MCF 10A (cell line): ENCODE measurements around the gene PCARE. TPM values are rescaled to one million over a fixed set of nuclear protein-coding genes. Genes with fewer than 3 reads are reported as not detected.

Source experiments
- BruUV-seq: library from RNA; stranded (reverse); fragments of 400-500 nt; replicated peaks from 2 replicates; lab custom pipeline; 2021; lab: Mats Ljungman, UMichigan
- CTCF ChIA-PET: fragments of 300-600 bp; sonication (Branson Sonifier 250); formaldehyde crosslinking; extraction: SDS; loops from one replicate; lab custom pipeline; 2021; ENCODE audit warnings: antibody characterized with exemption, inconsistent platforms; lab: Yijun Ruan, JAX
- POLR2A ChIA-PET: fragments of 300-600, 350-650 bp; sonication (Branson Sonifier 250); formaldehyde crosslinking; extraction: SDS; loops from one replicate; lab custom pipeline; 2020; ENCODE audit warnings: antibody characterized with exemption, inconsistent platforms; lab: Yijun Ruan, JAX
- DNase-seq: peaks from one replicate; pipeline ENCODE4 v3.0.0-alpha.2; 2018; ENCODE audit not compliant: unreplicated experiment
- H3K27ac Mint-ChIP-seq: one replicate; pipeline ENCODE4 v1.8.0; 2022; ENCODE audit warnings: mild to moderate bottlenecking, low read depth, mixed read lengths; ENCODE audit not compliant: unreplicated experiment
- H3K27me3 Mint-ChIP-seq: one replicate; pipeline ENCODE4 v1.8.0; 2022; ENCODE audit warnings: mixed read lengths; ENCODE audit not compliant: insufficient read depth, unreplicated experiment
- H3K36me3 Mint-ChIP-seq: one replicate; pipeline ENCODE4 v1.8.0; 2022; ENCODE audit warnings: mild to moderate bottlenecking, moderate library complexity, mixed read lengths; ENCODE audit not compliant: insufficient read depth, unreplicated experiment
- H3K4me1 Mint-ChIP-seq: one replicate; pipeline ENCODE4 v1.8.0; 2022; ENCODE audit warnings: mixed read lengths; ENCODE audit not compliant: insufficient read depth, unreplicated experiment
- H3K4me3 Mint-ChIP-seq: one replicate; pipeline ENCODE4 v1.8.0; 2022; ENCODE audit warnings: mild to moderate bottlenecking, moderate library complexity, mixed read lengths; ENCODE audit not compliant: unreplicated experiment
- H3K9me3 Mint-ChIP-seq: one replicate; pipeline ENCODE4 v1.8.0; 2022; ENCODE audit warnings: mixed read lengths; ENCODE audit not compliant: unreplicated experiment
- CTCF ChIP-seq: fragments of 200-600 bp; IDR thresholded peaks from one replicate; pipeline ENCODE4 v1.8.0; 2022; ENCODE audit warnings: antibody characterized with exemption, mild to moderate bottlenecking; ENCODE audit not compliant: unreplicated experiment
- intact Hi-C: fragments of 100-400 bp; cut with micrococcal nuclease; formaldehyde crosslinking; loops from 2 replicates; pipeline ENCODE4 v1.14.1; 2022
- total RNA-seq: library from RNA; stranded (reverse); gene quantifications from 2 replicates; pipeline ENCODE4 v1.2.3, GENCODE V29; 2022

Gene PCARE
- total RNA-seq, 1 experiment from 2014 or later = not detected

- peak; percentile 72 for DNase-seq
- peaks cover 30% of the 10 kb centered on the region for H3K36me3 Mint-ChIP-seq
Measured at GRCh38 chr2:29117636-29118303, 43.4 kb upstream of the PCARE start.

GRCh38 chr2:29115797-29116781 is 41.8 kb upstream of the PCARE start:
- POLR2A ChIA-PET = interaction anchor here (0.8 to 10.3 kb wide), 14 partner anchors 9 to 221 kb away, joined by 3 to 230 read pairs (median 9); partner anchors contain the start of gene WDR43
- H3K4me1 Mint-ChIP-seq = peaks cover 40% of the 10 kb centered on the region
- H3K9me3 Mint-ChIP-seq = no peaks in the 10 kb centered on the region
- intact Hi-C loops = loop anchor here (5.0 kb wide), 2 partner anchors 49 to 159 kb away; no protein-coding TSS in a partner anchor
- no peaks in the 10 kb centered on the region for H3K27me3 Mint-ChIP-seq
- peak; percentile 87 for DNase-seq
- CTCF ChIA-PET = interaction anchor here (1.1 to 2.6 kb wide), 5 partner anchors 8 to 49 kb away, joined by 3 to 10 read pairs (median 4); no protein-coding TSS in a partner anchor
- peak overlapping the region; percentile 90 for H3K4me3 Mint-ChIP-seq
- peaks cover 13% of the 10 kb centered on the region for H3K36me3 Mint-ChIP-seq
- TF ChIP-seq CTCF = no peak
- TSS peak; percentile 49 for BruUV-seq
- peak overlapping the region; percentile 49 for H3K27ac Mint-ChIP-seq

More at GRCh38 chr2:29117636-29118303, 43.4 kb upstream of the PCARE start:
- no peaks in the 10 kb centered on the region for H3K27me3 Mint-ChIP-seq
- POLR2A ChIA-PET = interaction anchor here (0.7 to 10.3 kb wide), 12 partner anchors 8 to 223 kb away, joined by 3 to 230 read pairs (median 10); partner anchors contain the start of gene WDR43
- CTCF ChIA-PET = interaction anchor here (1.1 to 2.8 kb wide), 5 partner anchors 10 to 159 kb away, joined by 3 to 10 read pairs (median 4); no protein-coding TSS in a partner anchor
- BruUV-seq = TSS peak; percentile 87
- intact Hi-C loops = loop anchor here (5.0 kb wide), 2 partner anchors 50 to 160 kb away; no protein-coding TSS in a partner anchor
- H3K4me1 Mint-ChIP-seq = peaks cover 36% of the 10 kb centered on the region
- peak overlapping the region; percentile 90 for H3K4me3 Mint-ChIP-seq
- no peak for TF ChIP-seq CTCF
- H3K9me3 Mint-ChIP-seq = no peaks in the 10 kb centered on the region
- peak overlapping the region; percentile 49 for H3K27ac Mint-ChIP-seq

GRCh38 chr2:29114946-29115609 is 40.8 kb upstream of the PCARE start, which contains the start of gene CLIP4:
Gene CLIP4 (plus strand): TSS chr2:29115415. CDS start chr2:29121389, 5,974 bp downstream.
- no peak for TF ChIP-seq CTCF
- Mint-ChIP-seq H3K4me3 (peak within 1 kb of the TSS; percentile 90), H3K27ac (peak within 1 kb of the TSS; percentile 99), H3K4me1 (peaks cover 45% of the 10 kb centered on the region), H3K36me3 (peaks cover 6% of the 10 kb centered on the region), H3K9me3 (no peaks in the 10 kb centered on the region), H3K27me3 (no peaks in the 10 kb centered on the region)
- DNase-seq = peak; percentile 63
- CTCF ChIA-PET = interaction anchor here (1.1 to 2.6 kb wide), 4 partner anchors 14 to 48 kb away, joined by 4 to 8 read pairs (median 6); no protein-coding TSS in a partner anchor
- intact Hi-C loops = loop anchor here (5.0 kb wide), 2 partner anchors 48 to 158 kb away; no protein-coding TSS in a partner anchor
- POLR2A ChIA-PET = interaction anchor here (1.0 to 10.3 kb wide), 11 partner anchors 9 to 49 kb away, joined by 3 to 230 read pairs (median 9); no protein-coding TSS in a partner anchor
- no TSS peak for BruUV-seq
